ENCODE results near the gene SULT6B1.

DNA sequence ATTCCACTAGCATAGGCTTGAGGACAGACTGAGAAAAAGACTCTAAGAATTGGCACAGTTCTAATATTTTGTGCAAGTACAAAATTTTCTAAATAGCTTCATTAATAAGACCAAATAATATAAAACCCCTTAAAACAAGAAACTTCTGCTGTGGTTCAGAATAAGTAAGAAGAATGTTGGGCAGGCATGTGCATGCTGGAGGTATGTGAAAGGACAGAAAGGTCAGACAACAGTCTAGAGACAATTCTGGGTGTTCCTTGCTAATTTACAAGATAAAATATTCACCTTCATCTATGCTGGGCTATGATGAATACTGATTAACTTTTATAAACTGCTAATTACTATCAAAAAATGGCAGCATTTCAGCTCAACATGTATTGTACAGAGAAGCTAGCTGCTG, 22.7 kb upstream of the SULT6B1 start:
- no peak for TF ChIP-seq POLR2AphosphoS5 (IDR thresholded peaks at IDR 0.05; ENCODE audit: low read depth, low read length)
- TF ChIP-seq, protein P1, sequence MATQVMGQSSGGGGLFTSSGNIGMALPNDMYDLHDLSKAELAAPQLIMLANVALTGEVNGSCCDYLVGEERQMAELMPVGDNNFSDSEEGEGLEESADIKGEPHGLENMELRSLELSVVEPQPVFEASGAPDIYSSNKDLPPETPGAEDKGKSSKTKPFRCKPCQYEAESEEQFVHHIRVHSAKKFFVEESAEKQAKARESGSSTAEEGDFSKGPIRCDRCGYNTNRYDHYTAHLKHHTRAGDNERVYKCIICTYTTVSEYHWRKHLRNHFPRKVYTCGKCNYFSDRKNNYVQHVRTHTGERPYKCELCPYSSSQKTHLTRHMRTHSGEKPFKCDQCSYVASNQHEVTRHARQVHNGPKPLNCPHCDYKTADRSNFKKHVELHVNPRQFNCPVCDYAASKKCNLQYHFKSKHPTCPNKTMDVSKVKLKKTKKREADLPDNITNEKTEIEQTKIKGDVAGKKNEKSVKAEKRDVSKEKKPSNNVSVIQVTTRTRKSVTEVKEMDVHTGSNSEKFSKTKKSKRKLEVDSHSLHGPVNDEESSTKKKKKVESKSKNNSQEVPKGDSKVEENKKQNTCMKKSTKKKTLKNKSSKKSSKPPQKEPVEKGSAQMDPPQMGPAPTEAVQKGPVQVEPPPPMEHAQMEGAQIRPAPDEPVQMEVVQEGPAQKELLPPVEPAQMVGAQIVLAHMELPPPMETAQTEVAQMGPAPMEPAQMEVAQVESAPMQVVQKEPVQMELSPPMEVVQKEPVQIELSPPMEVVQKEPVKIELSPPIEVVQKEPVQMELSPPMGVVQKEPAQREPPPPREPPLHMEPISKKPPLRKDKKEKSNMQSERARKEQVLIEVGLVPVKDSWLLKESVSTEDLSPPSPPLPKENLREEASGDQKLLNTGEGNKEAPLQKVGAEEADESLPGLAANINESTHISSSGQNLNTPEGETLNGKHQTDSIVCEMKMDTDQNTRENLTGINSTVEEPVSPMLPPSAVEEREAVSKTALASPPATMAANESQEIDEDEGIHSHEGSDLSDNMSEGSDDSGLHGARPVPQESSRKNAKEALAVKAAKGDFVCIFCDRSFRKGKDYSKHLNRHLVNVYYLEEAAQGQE (IDR thresholded peaks at IDR 0.05; ENCODE audit: insufficient read depth in 1 of 2, low read depth in 2 of 2, low read length in 2 of 2), result no peak
- no peak for TF ChIP-seq TAF1 (IDR thresholded peaks at IDR 0.05; ENCODE audit: borderline replicate concordance, insufficient read depth, low read length)
- TF ChIP-seq SIN3A (IDR thresholded peaks at IDR 0.05; ENCODE audit: borderline replicate concordance, insufficient read depth, low read length), result no peak
- TF ChIP-seq FOXP2 (optimal IDR thresholded peaks at IDR 0.05; ENCODE audit: borderline replicate concordance, extremely low read depth, extremely low read length, insufficient read depth), result no peak
